HG03354 (cell line): ENCODE data around the gene PTGS1.

Experiments
- ATAC-seq: cut with Tn5 transposase; IDR thresholded peaks from one replicate; pipeline ENCODE4 v1.9.1; 2021; ENCODE audit warnings: mild to moderate bottlenecking; ENCODE audit not compliant: unreplicated experiment, poor library complexity, severe bottlenecking

PTGS1 gene

DNA sequence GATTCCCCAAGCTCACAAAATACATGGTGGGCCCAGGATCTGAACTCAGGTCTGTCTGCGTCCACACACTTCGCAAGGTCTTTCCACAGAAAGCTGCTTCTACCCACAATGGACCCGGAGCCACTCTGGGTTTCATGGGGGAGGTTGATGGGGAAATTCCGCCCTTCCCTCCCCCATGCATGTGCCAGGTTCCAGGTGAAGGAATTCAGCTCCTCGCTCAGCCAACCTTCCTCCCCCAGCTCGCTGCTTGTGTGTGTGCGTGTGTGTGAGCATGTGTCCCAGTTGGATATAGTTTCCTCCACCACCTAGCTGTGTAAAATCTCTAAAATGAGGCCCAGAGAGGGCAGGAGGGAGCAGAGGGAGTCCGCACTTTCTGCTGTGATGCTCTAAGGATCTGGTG, 1.0 kb downstream of the PTGS1 start:
- no peak for ATAC-seq

- no peak for ATAC-seq
Observed at GRCh38 chr9:122372856-122373845, 2.3 kb downstream of the PTGS1 start.

- no peak for ATAC-seq
Observed at GRCh38 chr9:122374885-122375420, 4.1 kb downstream of the PTGS1 start.

DNA sequence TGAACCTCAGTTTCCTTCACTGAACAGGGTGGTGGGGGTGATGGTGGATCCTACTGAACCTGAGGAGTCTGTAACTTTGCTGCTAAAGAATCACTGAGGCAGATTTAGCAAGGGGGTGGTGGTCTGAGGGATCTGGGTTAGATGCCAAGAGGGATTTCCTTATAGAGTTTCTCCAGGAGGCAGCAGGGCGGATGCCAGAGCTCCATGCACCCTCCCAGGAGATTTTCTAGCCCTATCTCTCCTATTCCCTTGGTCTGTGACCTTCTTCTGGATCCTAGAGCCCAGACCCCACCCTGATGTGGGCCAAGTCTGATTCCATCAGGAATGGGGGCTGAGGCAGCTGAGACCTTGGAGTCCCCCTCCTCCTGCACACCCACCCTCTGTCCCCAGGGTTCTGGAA, 6.0 kb downstream of the PTGS1 start:
- ATAC-seq, result no peak

- ATAC-seq, result no peak
Observed at GRCh38 chr9:122377241-122378164, 6.7 kb downstream of the PTGS1 start.

- ATAC-seq, result no peak
Observed at GRCh38 chr9:122378236-122378635, 7.4 kb downstream of the PTGS1 start.

DNA sequence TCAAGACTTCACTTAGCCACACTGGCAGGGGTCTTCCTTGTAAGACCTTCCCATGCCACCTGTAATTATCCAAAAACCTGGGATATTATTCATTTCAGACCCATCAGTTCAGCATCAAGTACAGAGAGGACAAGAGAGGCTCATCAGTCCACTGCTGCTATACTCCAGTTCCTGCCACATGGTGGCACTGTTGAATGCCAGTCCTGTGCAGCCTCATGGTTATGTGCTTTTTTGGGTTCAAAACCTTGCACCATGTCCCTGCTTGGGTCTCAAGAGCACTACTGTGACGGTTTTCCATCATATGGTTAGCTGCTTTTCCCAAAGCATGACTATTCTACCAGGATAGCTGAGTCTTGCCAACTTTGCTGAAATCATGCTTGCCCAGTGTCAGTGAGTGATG, 8.5 kb downstream of the PTGS1 start:
- no peak for ATAC-seq

DNA sequence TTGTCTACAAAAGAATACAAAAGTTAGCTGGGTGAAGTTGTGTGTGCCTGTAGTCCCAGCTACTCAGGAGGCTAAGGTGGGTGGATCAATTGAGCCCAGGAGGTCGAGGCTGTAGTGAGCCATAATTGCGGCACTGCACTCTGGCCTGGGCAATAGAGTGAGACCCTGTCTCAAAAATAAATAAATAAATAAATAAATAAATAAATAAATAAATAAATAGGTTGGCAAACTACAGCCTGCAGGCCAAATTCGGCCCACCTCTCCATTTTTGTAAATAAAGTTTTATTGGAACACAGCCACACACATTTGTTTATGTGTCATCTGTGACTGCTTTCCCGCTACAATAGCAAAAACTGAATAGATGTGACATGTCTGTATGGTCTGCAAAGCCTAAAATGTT, 9.5 kb downstream of the PTGS1 start:
- ATAC-seq, result no peak

GRCh38 chr9:122381206-122381950, 10.6 kb downstream of the PTGS1 start:
- no peak for ATAC-seq

GRCh38 chr9:122382901-122383850, 12.4 kb downstream of the PTGS1 start:
- ATAC-seq, result no peak

DNA sequence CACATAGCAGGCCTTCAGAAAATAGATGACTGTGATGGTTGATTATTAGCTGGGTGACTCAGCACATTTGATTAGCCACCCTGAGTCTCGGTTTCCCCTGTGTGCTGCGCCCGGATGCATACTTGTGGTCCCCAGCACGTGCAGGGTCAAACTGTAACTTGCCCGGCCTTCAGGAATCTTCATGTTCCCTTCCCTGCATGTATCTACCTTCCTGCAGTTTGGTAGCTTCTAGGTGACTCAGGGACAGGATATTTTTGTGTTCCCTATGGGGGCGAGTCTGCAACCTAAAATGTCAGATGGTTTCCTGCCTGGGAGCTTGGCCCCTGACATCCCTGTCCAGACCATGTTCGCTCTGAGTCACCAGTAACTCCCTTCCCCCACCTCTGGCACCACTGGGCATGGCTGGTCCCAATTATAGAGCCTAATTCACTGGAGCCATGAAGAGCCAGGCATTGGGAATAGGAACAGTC, 13.2 kb downstream of the PTGS1 start:
- no peak for ATAC-seq

GRCh38 chr9:122386311-122386872, 15.6 kb downstream of the PTGS1 start:
- ATAC-seq, result no peak

GRCh38 chr9:122387536-122387935, 16.7 kb downstream of the PTGS1 start:
- no peak for ATAC-seq

GRCh38 chr9:122389195-122389594, 18.4 kb downstream of the PTGS1 start:
- ATAC-seq, result no peak

DNA sequence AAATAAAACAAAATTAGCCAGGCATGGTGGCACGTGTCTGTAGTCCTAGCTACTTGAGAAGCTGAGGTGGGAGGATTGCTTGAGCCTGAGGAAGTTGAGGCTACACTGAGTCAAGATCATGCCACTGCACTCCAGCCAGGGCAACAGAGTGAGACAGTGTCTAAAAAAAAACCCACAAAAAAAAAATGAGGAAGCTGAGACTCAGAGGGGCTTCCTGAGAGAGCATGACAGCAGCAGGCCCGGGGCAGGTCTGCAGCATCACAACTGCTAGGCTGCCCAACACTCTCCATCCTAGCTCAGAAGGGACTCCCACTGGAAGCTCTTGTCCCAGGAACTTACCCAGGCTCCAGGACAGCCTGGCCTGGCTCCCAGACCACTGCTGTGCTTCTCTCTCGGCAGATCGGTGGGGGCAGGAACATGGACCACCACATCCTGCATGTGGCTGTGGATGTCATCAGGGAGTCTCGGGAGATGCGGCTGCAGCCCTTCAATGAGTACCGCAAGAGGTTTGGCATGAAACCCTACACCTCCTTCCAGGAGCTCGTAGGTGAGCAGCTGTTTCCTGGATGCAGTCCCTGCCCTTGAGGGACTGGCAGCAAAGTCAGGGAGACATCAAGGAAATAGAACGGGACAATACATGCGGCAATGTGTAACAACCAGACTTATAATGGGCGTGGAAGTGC, 19.1 kb downstream of the PTGS1 start:
- peak; percentile 66 for ATAC-seq

DNA sequence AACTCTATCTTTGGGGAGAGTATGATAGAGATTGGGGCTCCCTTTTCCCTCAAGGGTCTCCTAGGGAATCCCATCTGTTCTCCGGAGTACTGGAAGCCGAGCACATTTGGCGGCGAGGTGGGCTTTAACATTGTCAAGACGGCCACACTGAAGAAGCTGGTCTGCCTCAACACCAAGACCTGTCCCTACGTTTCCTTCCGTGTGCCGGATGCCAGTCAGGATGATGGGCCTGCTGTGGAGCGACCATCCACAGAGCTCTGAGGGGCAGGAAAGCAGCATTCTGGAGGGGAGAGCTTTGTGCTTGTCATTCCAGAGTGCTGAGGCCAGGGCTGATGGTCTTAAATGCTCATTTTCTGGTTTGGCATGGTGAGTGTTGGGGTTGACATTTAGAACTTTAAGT, 21.5 kb downstream of the PTGS1 start:
- ATAC-seq, result no peak

- no peak for ATAC-seq
Observed at GRCh38 chr9:122392714-122393113, 21.9 kb downstream of the PTGS1 start.
